Esophagus squamous epithelium (tissue), 5 donors: Measurements from ENCODE around the gene RBMS3. TPM values are rescaled to one million over a fixed set of nuclear protein-coding genes. Genes with fewer than 3 reads are reported as not detected.

Experiments
- DNase-seq: peaks from one replicate; lab custom pipeline; 2025; lab: John Stamatoyannopoulos, UW
- H3K27ac ChIP-seq, 4 donors: fragments of 200-600 bp; sonication (generic); one replicate each; pipeline ENCODE4 v1.5.1; 2016 to 2019; ENCODE audit warnings: mild to moderate bottlenecking in 1 of 4
- H3K27me3 ChIP-seq, 4 donors: fragments of 200-600 bp; sonication (generic); 1 replicate in 3 of 4; 2 replicates in 1 of 4; pipeline versions ENCODE4 v1.5.1 to v1.6.0; 2017 to 2021; ENCODE audit warnings: antibody characterized with exemption in 1 of 4
- H3K36me3 ChIP-seq, 3 donors: fragments of 200-600 bp; sonication (generic); one replicate each; pipeline ENCODE4 v1.5.1; 2016 to 2019
- H3K4me1 ChIP-seq, 3 donors: fragments of 200-600 bp; sonication (generic); one replicate each; pipeline ENCODE4 v1.5.1; 2017 to 2019
- H3K4me3 ChIP-seq, 4 donors: fragments of 200-600 bp; sonication (generic); 1 replicate in 3 of 4; 2 replicates in 1 of 4; pipeline ENCODE4 v1.5.1; 2016 to 2019; ENCODE audit warnings: mild to moderate bottlenecking in 2 of 4, moderate library complexity in 1 of 4
- H3K9me3 ChIP-seq, 3 donors: fragments of 200-600 bp; sonication (generic); one replicate each; pipeline ENCODE4 v1.5.1; 2016 to 2019
- POLR2A ChIP-seq, 4 donors: fragments of 450-650 bp; IDR thresholded peaks; one replicate each; pipeline ENCODE4 v1.6.1; 2017; ENCODE audit warnings: antibody characterized with exemption in 4 of 4, mild to moderate bottlenecking in 4 of 4, moderate library complexity in 3 of 4
- WGBS, 2 donors: methylation state at CpG; one replicate each; pipeline ENCODE4 v1.1.5; 2018; 5-methylcytosine and 5-hydroxymethylcytosine counted together
- intact Hi-C: fragments of 100-400 bp; cut with DNase I; formaldehyde crosslinking; loops from one replicate; pipeline ENCODE4 v1.15.0; 2022
- total RNA-seq, 4 donors: library from RNA; depleted of rRNA; stranded (reverse); fragments of >200 nt; gene quantifications; one replicate each; pipeline ENCODE4 v1.1.0, GENCODE V29; 2016
- TF ChIP-seq, protein P1 (sequence below), 6 experiments: fragments of 450-650 bp in 4 of 6; fragments of 200-600 bp in 2 of 6; sonication (generic) in 2 of 6; IDR thresholded peaks; one replicate each; pipeline ENCODE4 v1.5.1; 2016 to 2019; ENCODE audit warnings: antibody characterized with exemption in 6 of 6, mild to moderate bottlenecking in 4 of 6, moderate library complexity in 4 of 6
- donor health status: DM: yes; HTN: yes; CAD: no.

The RBMS3 gene
- total RNA-seq, 4 donors from 2014 or later, result 0.57 to 35.7 (median 6.1) TPM

GRCh38 chr3:29555590-29555989 lies 274.7 kb downstream of the RBMS3 start:
- H3K4me3 ChIP-seq, result no peak overlapping the region
- H3K9me3 ChIP-seq, result no peaks in the 10 kb centered on the region
- intact Hi-C loops, result no loop called here
- H3K27ac ChIP-seq, result no peak overlapping the region
- no peaks in the 10 kb centered on the region for H3K27me3 ChIP-seq
- 90 to 92% methylated on average over 2 of the region's 2 CpGs for WGBS, 2 donors
- DNase-seq, result no peak
- TF ChIP-seq, protein P1, sequence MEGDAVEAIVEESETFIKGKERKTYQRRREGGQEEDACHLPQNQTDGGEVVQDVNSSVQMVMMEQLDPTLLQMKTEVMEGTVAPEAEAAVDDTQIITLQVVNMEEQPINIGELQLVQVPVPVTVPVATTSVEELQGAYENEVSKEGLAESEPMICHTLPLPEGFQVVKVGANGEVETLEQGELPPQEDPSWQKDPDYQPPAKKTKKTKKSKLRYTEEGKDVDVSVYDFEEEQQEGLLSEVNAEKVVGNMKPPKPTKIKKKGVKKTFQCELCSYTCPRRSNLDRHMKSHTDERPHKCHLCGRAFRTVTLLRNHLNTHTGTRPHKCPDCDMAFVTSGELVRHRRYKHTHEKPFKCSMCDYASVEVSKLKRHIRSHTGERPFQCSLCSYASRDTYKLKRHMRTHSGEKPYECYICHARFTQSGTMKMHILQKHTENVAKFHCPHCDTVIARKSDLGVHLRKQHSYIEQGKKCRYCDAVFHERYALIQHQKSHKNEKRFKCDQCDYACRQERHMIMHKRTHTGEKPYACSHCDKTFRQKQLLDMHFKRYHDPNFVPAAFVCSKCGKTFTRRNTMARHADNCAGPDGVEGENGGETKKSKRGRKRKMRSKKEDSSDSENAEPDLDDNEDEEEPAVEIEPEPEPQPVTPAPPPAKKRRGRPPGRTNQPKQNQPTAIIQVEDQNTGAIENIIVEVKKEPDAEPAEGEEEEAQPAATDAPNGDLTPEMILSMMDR (IDR thresholded peaks at IDR 0.05), result no peak
- TF ChIP-seq POLR2A (IDR thresholded peaks at IDR 0.05), result no peak
- no peaks in the 10 kb centered on the region for H3K4me1 ChIP-seq
- H3K36me3 ChIP-seq, result no peaks in the 10 kb centered on the region

GRCh38 chr3:29557186-29557585 lies 276.3 kb downstream of the RBMS3 start:
- TF ChIP-seq POLR2A (IDR thresholded peaks at IDR 0.05), result no peak
- TF ChIP-seq, protein P1 (IDR thresholded peaks at IDR 0.05), result no peak
- Histone ChIP-seq H3K36me3 (no peaks in the 10 kb centered on the region), H3K4me3 (no peak overlapping the region), H3K4me1 (no peaks in the 10 kb centered on the region), H3K27me3 (no peaks in the 10 kb centered on the region), H3K9me3 (no peaks in the 10 kb centered on the region), H3K27ac (no peak overlapping the region)
- intact Hi-C loops, result no loop called here
- no peak for DNase-seq
- WGBS, 2 donors, result 69 to 74% methylated on average over 2 of the region's 2 CpGs

DNA sequence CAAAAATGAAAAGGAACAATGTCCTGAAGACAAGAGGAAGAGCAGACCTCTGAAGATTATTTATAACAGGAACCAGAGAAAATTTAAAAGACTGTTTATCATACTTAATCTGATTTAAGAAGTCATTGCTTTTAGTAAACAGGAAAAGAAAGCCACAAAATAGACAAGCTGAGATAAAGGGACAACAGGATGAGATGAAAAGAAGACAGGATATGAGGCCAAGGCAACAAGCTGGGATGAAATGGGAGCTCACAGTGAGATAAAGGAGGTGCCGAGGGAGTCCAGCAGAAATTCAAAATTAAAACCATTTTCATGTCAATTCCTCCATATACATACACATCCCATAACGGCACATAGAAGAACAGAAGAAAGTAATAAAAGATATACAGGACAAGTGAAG lies 277.0 kb downstream of the RBMS3 start:
- TF ChIP-seq, protein P1 (IDR thresholded peaks at IDR 0.05), result no peak
- TF ChIP-seq POLR2A (IDR thresholded peaks at IDR 0.05), result no peak
- Histone ChIP-seq H3K27me3 (no peaks in the 10 kb centered on the region), H3K27ac (no peak overlapping the region), H3K36me3 (no peaks in the 10 kb centered on the region), H3K9me3 (no peaks in the 10 kb centered on the region), H3K4me1 (no peaks in the 10 kb centered on the region), H3K4me3 (no peak overlapping the region)
- intact Hi-C loops, result no loop called here
- DNase-seq, result no peak
- 54 to 77% methylated on average over 2 of the region's 2 CpGs for WGBS, 2 donors

DNA sequence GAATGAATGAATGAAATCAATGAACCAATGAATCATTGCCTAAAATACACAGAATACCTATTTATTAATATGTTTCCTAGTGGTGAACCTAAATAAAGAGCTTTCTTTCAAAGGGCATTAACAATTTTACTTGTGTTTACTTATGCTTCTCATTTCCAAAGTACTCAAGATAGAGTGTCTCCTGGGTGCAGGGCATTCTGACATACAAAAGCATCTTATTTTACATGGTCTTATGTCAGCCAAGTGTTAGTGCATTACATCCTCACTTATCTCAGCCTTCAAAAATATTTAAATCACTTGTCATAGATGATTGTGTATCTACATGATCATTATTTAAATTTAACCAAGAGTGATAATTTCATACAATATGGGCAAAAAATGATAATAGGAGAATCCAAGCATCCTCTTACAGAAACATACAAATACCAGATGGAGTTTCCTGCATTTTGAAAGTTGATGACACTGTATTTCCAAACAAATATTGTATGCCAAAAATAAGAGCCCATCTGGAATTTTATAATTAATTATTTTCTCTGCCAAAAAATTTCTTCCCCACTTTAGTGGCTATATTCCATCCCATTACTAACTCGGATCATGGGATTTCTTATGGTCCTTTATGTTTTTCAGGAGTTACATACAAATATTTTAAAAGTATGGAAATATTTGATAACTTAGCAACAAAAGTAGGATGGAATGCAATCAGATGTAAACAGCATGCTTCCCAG lies 279.0 kb downstream of the RBMS3 start:
- DNase-seq, result no peak

DNA sequence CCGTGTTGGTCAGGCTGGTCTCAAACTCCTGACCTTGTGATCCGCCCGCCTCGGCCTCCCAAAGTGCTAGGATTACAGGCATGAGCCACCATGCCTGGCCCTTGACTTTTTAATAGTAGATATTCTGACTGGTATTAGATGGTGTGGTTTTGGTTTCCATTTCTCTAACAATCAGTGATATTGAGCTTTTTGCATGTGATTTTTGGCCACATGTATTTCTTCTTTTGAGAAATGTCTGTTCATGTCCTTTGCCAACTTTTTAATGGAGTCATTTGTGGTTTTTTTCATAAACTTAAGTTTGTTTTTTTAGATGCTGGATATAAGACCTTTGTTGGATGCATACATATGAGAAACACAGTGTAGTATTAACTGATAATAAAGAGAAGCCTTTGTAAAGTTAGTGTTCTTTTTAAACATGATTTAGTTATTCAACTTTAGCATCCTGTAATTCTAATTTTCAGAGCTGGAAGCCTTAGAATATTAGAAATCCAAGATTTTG lies 280.8 kb downstream of the RBMS3 start:
- DNase-seq, result no peak
- no peaks in the 10 kb centered on the region for H3K4me1 ChIP-seq
- no peak overlapping the region for H3K4me3 ChIP-seq
- H3K27me3 ChIP-seq, result no peaks in the 10 kb centered on the region
- H3K27ac ChIP-seq, result no peak overlapping the region
- no peak for TF ChIP-seq POLR2A (IDR thresholded peaks at IDR 0.05)
- TF ChIP-seq, protein P1 (IDR thresholded peaks at IDR 0.05), result no peak
- no peaks in the 10 kb centered on the region for H3K9me3 ChIP-seq
- intact Hi-C loops, result no loop called here
- WGBS, 2 donors, result 95 to 97% methylated on average over 4 of the region's 4 CpGs
- H3K36me3 ChIP-seq, result no peaks in the 10 kb centered on the region

More for the DNA sequence above, 279.0 kb downstream of the RBMS3 start:
- intact Hi-C loops, result no loop called here
- no peaks in the 10 kb centered on the region for H3K9me3 ChIP-seq
- H3K36me3 ChIP-seq, result no peaks in the 10 kb centered on the region
- H3K27me3 ChIP-seq, result no peaks in the 10 kb centered on the region
- 65 to 78% methylated on average over 1 of the region's 1 CpG for WGBS, 2 donors
- H3K4me1 ChIP-seq, result no peaks in the 10 kb centered on the region
- TF ChIP-seq, protein P1 (IDR thresholded peaks at IDR 0.05), result no peak
- no peak for TF ChIP-seq POLR2A (IDR thresholded peaks at IDR 0.05)
- no peak overlapping the region for H3K27ac ChIP-seq
- H3K4me3 ChIP-seq, result no peak overlapping the region
